NT2/D1 (cell line): ENCODE results near the gene CKLF.
A peak's percentile ranks its signal among the peaks of the same experiment; 100 is the strongest.
"Not testable (repeated sequence)": the region's sequence is repeated elsewhere in the genome, so short reads cannot be mapped to it uniquely, and the experiment has no call there.

Experiments used
- DNase-seq: peaks from one replicate; pipeline ENCODE4 v3.0.0-alpha.2; 2011; ENCODE audit warnings: low read depth, low spot score
- H3K27me3 ChIP-seq: 2 replicates; pipeline ENCODE4 v1.6.0; 2011; ENCODE audit warnings: mild to moderate bottlenecking; ENCODE audit not compliant: insufficient read length, insufficient read depth
- H3K36me3 ChIP-seq: 2 replicates; pipeline ENCODE4 v1.6.1; 2011; ENCODE audit warnings: mild to moderate bottlenecking, low read length, mixed read lengths; ENCODE audit not compliant: insufficient read depth, insufficient read length
- H3K4me1 ChIP-seq: 2 replicates; pipeline ENCODE4 v1.5.1; 2011; ENCODE audit not compliant: insufficient read depth, insufficient read length
- H3K4me3 ChIP-seq: 2 replicates; pipeline ENCODE4 v1.5.1; 2011; ENCODE audit warnings: low read depth; ENCODE audit not compliant: insufficient read length
- H3K9ac ChIP-seq: 2 replicates; pipeline ENCODE4 v1.6.0; 2011; ENCODE audit warnings: low read depth; ENCODE audit not compliant: insufficient read length
- H3K9me3 ChIP-seq: 2 replicates; pipeline ENCODE4 v1.5.1; 2011; ENCODE audit warnings: mild to moderate bottlenecking, low read length; ENCODE audit not compliant: insufficient read depth
- SUZ12 ChIP-seq: IDR thresholded peaks from 2 replicates; pipeline ENCODE4 v1.6.1; 2011; ENCODE audit not compliant: insufficient read length, insufficient read depth; ENCODE audit errors: extremely low read depth
- YY1 ChIP-seq: IDR thresholded peaks from 2 replicates; pipeline ENCODE4 v1.6.1; 2011; ENCODE audit not compliant: insufficient read length, insufficient read depth
- ZNF274 ChIP-seq: IDR thresholded peaks from 2 replicates; pipeline ENCODE4 v1.6.1; 2011; ENCODE audit warnings: mild to moderate bottlenecking, low read depth, low read length

The CKLF gene

GRCh38 chr16:66561381-66562080, 9.2 kb downstream of the CKLF start:
- H3K9me3 ChIP-seq: no peaks in the 10 kb centered on the region
- TF ChIP-seq ZNF274: no peak
- no peak for TF ChIP-seq SUZ12
- TF ChIP-seq YY1: no peak
- DNase-seq: no peak
- no peak overlapping the region for H3K4me3 ChIP-seq
- H3K27me3 ChIP-seq: peaks cover 32% of the 10 kb centered on the region
- H3K4me1 ChIP-seq: no peaks in the 10 kb centered on the region
- no peak overlapping the region for H3K9ac ChIP-seq
- no peaks in the 10 kb centered on the region for H3K36me3 ChIP-seq

GRCh38 chr16:66562409-66562808, 10.0 kb downstream of the CKLF start:
- H3K4me3 ChIP-seq: no peak overlapping the region
- no peak overlapping the region for H3K9ac ChIP-seq
- DNase-seq: no peak
- H3K36me3 ChIP-seq: no peaks in the 10 kb centered on the region
- H3K27me3 ChIP-seq: peaks cover 40% of the 10 kb centered on the region
- TF ChIP-seq YY1 (no peak), SUZ12 (no peak), ZNF274 (no peak)
- no peaks in the 10 kb centered on the region for H3K4me1 ChIP-seq
- no peaks in the 10 kb centered on the region for H3K9me3 ChIP-seq

- H3K27me3 ChIP-seq: peaks cover 45% of the 10 kb centered on the region
- DNase-seq: no peak
- no peak for TF ChIP-seq SUZ12
- no peak for TF ChIP-seq YY1
- no peak overlapping the region for H3K4me3 ChIP-seq
- no peaks in the 10 kb centered on the region for H3K4me1 ChIP-seq
- H3K36me3 ChIP-seq: no peaks in the 10 kb centered on the region
- no peaks in the 10 kb centered on the region for H3K9me3 ChIP-seq
- no peak overlapping the region for H3K9ac ChIP-seq
Observed at GRCh38 chr16:66562986-66563385, 10.6 kb downstream of the CKLF start.

GRCh38 chr16:66563574-66564334, 11.4 kb downstream of the CKLF start:
- Histone ChIP-seq H3K4me1 (no peaks in the 10 kb centered on the region), H3K9ac (no peak overlapping the region), H3K27me3 (peaks cover 45% of the 10 kb centered on the region), H3K4me3 (no peak overlapping the region), H3K36me3 (no peaks in the 10 kb centered on the region), H3K9me3 (no peaks in the 10 kb centered on the region)
- TF ChIP-seq YY1 (no peak), SUZ12 (no peak)
- DNase-seq: no peak

GRCh38 chr16:66566051-66566901, 13.9 kb downstream of the CKLF start, which contains the start of gene CMTM1:
Gene CMTM1 (plus strand): TSS chr16:66566439. CDS start chr16:66566514, 75 bp downstream.
- no peaks in the 10 kb centered on the region for H3K36me3 ChIP-seq
- H3K27me3 ChIP-seq: peaks cover 38% of the 10 kb centered on the region
- no peaks in the 10 kb centered on the region for H3K4me1 ChIP-seq
- no peaks in the 10 kb centered on the region for H3K9me3 ChIP-seq
- peak within 1 kb of the TSS; percentile 52 for H3K4me3 ChIP-seq
- no peak for DNase-seq
- H3K9ac ChIP-seq: peak within 1 kb of the TSS; percentile 47
- TF ChIP-seq SUZ12 (no peak), ZNF274 (no peak)

GRCh38 chr16:66567270-66567669, 14.9 kb downstream of the CKLF start:
- H3K9ac ChIP-seq, H3K4me3 ChIP-seq, H3K36me3 ChIP-seq, DNase-seq, H3K9me3 ChIP-seq, H3K4me1 ChIP-seq: not testable (repeated sequence)
- peaks cover 41% of the 10 kb centered on the region for H3K27me3 ChIP-seq

GRCh38 chr16:66568355-66568754, 16.0 kb downstream of the CKLF start:
- Histone ChIP-seq H3K9me3 (no peaks in the 10 kb centered on the region), H3K27me3 (peaks cover 41% of the 10 kb centered on the region), H3K4me3 (no peak overlapping the region), H3K9ac (no peak overlapping the region), H3K4me1 (no peaks in the 10 kb centered on the region), H3K36me3 (no peaks in the 10 kb centered on the region)
- no peak for DNase-seq
- TF ChIP-seq YY1 (no peak), ZNF274 (no peak), SUZ12 (no peak)
